Activated CD8-positive, alpha-beta memory T cell treated with anti-CD3 and anti-CD28 coated beads, Interleukin-2, amount 50 U/mL, for 4 hours (primary cell): ENCODE data around the gene ABHD12.

ENCODE experiments used
- DNase-seq: peaks from one replicate; pipeline ENCODE4 v3.0.0-alpha.2; 2020

Gene ABHD12

DNA sequence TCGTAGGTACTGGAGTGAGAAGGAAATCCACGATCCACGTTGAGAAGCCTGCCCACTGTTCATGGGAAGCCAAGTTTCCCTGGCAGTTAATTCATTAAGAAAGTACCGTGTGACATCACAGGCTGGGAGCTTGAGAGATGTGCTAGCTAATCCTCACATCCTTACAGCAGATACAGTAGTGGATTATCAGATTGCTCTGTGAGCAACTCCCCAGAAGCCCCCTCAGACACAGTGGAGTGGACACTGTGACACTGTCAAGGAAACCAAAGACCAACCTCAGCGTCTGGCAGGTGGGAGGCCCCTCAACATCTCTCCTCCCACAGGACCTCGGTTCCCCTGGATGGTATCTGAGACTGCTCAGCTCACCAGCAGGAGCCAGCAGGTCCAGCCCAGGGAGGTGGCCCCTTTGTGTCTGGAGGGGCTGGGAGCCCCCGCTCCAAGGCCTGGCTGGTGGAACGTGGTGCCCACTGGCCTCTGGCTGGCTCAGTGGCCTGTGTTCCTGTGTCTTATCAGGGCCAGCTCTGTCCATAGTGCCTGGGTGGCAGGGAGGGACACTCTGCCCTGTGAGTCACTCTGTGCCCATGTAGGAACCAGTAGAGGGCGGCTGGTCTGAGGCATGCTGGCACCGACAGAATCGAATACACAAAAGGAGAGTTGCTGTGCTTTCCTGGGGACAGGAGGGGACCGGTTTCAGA, 135.5 kb downstream of the ABHD12 start:
- DNase-seq = no peak

DNA sequence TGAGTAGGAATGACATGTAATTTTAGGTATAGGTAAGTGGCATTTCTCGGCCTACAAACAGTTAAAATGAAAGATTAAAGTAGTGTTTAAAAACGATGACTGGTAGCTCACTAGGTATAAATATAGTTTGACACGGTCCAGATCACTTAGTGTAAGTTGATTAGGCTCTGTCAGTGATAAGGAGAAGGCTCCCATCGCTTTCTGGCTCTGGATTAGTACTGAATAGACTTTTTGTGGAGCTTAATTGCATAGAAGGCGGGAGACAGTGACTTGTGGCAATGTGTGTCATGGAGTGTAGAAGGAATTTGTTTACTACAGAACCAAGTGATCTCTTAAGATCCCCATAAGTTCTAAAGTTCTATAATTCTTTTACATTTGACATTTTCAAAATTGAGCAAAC, 136.1 kb downstream of the ABHD12 start:
- DNase-seq = no peak

DNA sequence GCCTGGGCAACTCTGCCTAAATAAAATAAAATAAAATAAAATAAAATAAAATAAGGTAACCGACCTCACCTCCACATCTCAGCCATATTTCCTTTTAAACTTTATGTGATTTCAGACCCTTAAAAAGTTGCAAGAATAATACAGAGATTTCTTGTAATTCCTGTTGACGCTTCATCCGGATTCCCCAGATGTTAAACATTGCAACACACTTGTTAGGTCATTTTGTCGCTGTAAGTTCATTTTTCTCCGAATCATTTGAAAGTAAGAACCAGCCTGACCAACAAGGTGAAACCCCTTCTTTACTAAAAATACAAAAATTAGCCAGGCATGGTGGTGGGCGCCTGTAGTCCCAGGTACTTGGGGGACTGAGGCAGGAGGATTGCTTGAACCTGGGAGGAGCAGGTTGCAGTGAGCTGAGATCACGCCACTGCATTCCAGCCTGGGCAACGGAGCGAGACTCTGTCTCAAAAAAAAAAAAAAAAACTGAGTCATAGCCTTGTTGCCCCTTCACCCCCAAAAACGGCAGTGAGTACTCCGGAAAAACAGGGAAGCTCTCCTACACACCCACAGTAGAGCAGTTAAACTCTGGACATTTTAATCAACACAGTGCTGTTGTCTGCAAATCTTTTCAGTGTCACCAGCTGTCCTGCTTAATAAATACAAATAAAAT, 136.9 kb downstream of the ABHD12 start:
- no peak for DNase-seq

DNA sequence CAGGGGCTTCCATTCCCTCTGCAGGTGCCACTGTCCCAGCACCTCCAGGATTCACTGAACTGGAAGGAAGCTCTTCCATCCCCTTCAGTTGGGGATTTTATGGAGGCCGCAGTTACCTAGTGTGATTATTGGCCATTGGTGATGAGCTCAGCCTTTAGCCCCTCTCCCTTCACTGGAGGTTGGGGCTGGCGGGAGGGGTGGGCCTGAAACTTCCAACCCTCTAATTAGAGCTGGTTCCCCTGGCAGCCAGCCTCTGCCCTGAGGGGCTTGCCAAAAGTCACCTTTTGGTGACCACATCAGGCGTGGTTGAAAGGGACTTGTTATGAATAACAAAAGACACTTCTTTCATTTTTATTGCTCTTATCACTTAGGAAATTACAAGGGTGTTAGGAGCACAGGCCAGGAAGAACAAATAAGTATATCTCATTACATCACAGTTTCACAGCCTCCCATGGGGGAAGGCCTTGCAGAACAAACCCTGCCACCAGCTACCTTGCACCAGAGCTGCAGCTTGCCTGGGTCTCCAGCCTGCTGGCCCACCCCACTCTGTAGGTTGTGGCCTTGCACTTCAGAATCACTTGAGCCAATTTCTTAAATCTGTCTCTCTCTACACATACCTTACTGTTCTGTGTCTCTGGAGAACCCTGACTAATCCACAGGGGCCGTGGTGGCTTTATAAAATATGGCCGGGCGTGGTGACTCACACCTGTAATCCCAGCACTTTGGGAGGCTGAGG, 137.8 kb downstream of the ABHD12 start:
- DNase-seq = no peak

DNA sequence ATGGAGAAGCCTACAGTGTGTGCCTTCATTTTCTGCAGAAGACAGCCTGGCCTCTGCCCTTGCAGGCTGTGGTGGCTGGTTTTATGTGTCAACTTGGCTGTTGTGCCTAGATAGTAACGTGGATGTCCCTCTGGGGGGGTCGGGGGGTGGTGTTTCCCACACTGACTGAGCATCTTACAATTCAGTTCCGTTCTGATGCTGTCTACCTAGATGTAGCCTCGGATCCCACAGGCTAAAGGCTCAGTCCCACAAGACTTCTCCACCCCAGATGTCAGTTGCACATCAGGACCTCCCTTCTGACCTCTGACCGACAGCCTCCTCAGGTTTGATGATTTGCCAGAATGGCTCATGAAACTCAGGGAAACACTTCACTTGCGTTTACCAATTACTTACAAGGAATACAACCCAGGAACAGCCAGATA, 138.4 kb downstream of the ABHD12 start:
- DNase-seq = no peak

GRCh38 chr20:25251558-25251957, 139.1 kb downstream of the ABHD12 start:
- no peak for DNase-seq

GRCh38 chr20:25251019-25251418, 139.6 kb downstream of the ABHD12 start:
- DNase-seq = no peak

DNA sequence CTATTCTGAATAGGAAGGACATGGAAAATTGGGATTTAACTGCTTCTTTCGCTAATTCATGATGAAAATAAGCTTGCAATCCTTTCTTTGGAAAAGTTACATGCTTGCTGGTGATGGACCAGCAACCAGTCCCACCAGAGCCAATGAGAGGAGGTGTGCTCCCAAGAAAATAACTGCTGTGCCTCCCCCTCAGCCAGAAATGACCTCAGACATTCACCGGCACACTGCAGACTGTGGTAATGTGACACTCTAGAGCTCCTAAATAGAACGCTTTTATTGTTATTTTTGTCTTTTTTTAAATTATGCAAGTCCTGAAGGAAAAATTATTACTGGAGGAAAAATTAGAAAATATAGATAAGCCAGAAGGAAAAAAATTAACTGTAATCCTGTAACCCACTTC, 140.1 kb downstream of the ABHD12 start:
- DNase-seq = no peak
